DMS 273 (cell line): ENCODE results near the gene C16orf96.
"Not testable (repeated sequence)": the region's sequence is repeated elsewhere in the genome, so short reads cannot be mapped to it uniquely, and the experiment has no call there.

Experiments used
- DNase-seq: peaks from one replicate; lab custom pipeline; 2025; ENCODE audit not compliant: unreplicated experiment; lab: John Stamatoyannopoulos, UW

C16orf96 gene

GRCh38 chr16:4564661-4565267 is 8.6 kb downstream of the C16orf96 start:
- DNase-seq, result no peak

GRCh38 chr16:4566144-4566543 is 10.0 kb downstream of the C16orf96 start:
- DNase-seq, result no peak

GRCh38 chr16:4570086-4570485 is 13.9 kb downstream of the C16orf96 start:
- DNase-seq, result no peak

- no peak for DNase-seq
These were observed 14.7 kb downstream of the C16orf96 start for GRCh38 chr16:4570688-4571321.

- DNase-seq, result no peak
These were observed 16.6 kb downstream of the C16orf96 start for GRCh38 chr16:4572715-4573114.

- DNase-seq, result not testable (repeated sequence)
These were observed 17.8 kb downstream of the C16orf96 start for GRCh38 chr16:4573926-4574325.

- DNase-seq, result peak; percentile 34
These were observed 19.0 kb downstream of the C16orf96 start for GRCh38 chr16:4574919-4575705.

GRCh38 chr16:4576008-4576407 is 19.9 kb downstream of the C16orf96 start:
- no peak for DNase-seq

- DNase-seq, result no peak
These were observed 22.9 kb downstream of the C16orf96 start for GRCh38 chr16:4578961-4579530.

- DNase-seq, result no peak
These were observed 24.1 kb downstream of the C16orf96 start for GRCh38 chr16:4580250-4580649.

- no peak for DNase-seq
These were observed 27.8 kb downstream of the C16orf96 start for GRCh38 chr16:4583906-4584305.

GRCh38 chr16:4586291-4586690 is 30.2 kb downstream of the C16orf96 start:
- DNase-seq, result no peak

- DNase-seq, result no peak
These were observed 32.2 kb downstream of the C16orf96 start for GRCh38 chr16:4588386-4588785.

GRCh38 chr16:4588961-4589360 is 32.8 kb downstream of the C16orf96 start:
- DNase-seq, result no peak

GRCh38 chr16:4591191-4591590 is 35.1 kb downstream of the C16orf96 start:
- DNase-seq, result no peak

- no peak for DNase-seq
These were observed 35.7 kb downstream of the C16orf96 start for GRCh38 chr16:4591706-4592470.

- DNase-seq, result peak; percentile 38
These were observed 36.9 kb downstream of the C16orf96 start for GRCh38 chr16:4593086-4593485.

GRCh38 chr16:4594433-4595410 is 38.6 kb downstream of the C16orf96 start:
- DNase-seq, result no peak

- DNase-seq, result no peak
These were observed 41.0 kb downstream of the C16orf96 start for GRCh38 chr16:4597174-4597573.

- no peak for DNase-seq
These were observed 42.9 kb downstream of the C16orf96 start for GRCh38 chr16:4599037-4599436.
